SK-N-SH treated with all-trans-retinoic acid at 6 μM for 48 hours (cell line): ENCODE measurements around the gene LY6G6F.

Experiments
- ATAC-seq: fragments of 200-7000 bp; cut with Tn5 transposase; 3 replicates; pipeline ENCODE4 v1.9.1; 2020; ENCODE audit warnings: mild to moderate bottlenecking, moderate library complexity
- ARNTL ChIP-seq: fragments of 450-650 bp; formaldehyde crosslinking; IDR thresholded peaks from 2 replicates; pipeline ENCODE4 v1.5.0; 2020; ENCODE audit warnings: low read depth, mild to moderate bottlenecking, moderate library complexity, borderline replicate concordance
- BACH2 ChIP-seq: fragments of 250-450 bp; sonication (Bioruptor Pico); IDR thresholded peaks from 2 replicates; pipeline ENCODE4 v1.9.0; 2021; ENCODE audit warnings: mild to moderate bottlenecking, borderline replicate concordance
- CSDC2 ChIP-seq: fragments of 250-450 bp; sonication (Bioruptor Pico); IDR thresholded peaks from 2 replicates; pipeline ENCODE4 v1.5.0; 2020; ENCODE audit warnings: mild to moderate bottlenecking, moderate library complexity
- CSRNP3 ChIP-seq: fragments of 250-450 bp; sonication (Bioruptor Pico); IDR thresholded peaks from 2 replicates; pipeline ENCODE4 v1.5.1; 2021; ENCODE audit warnings: mild to moderate bottlenecking, moderate library complexity
- ESRRG ChIP-seq: fragments of 250-450 bp; sonication (Bioruptor Pico); IDR thresholded peaks from 2 replicates; pipeline ENCODE4 v1.6.1; 2021; ENCODE audit warnings: mild to moderate bottlenecking
- GLIS3 ChIP-seq: fragments of 250-450 bp; sonication (Bioruptor Pico); IDR thresholded peaks from 2 replicates; pipeline ENCODE4 v1.5.0; 2020; ENCODE audit warnings: mild to moderate bottlenecking, moderate library complexity
- ISL1 ChIP-seq: fragments of 250-450 bp; sonication (Bioruptor Pico); IDR thresholded peaks from 2 replicates; pipeline ENCODE4 v2.1.2; 2022; ENCODE audit warnings: mild to moderate bottlenecking, moderate library complexity
- OSR1 ChIP-seq: fragments of 250-450 bp; sonication (Bioruptor Pico); IDR thresholded peaks from 2 replicates; pipeline ENCODE4 v1.8.0; 2022; ENCODE audit warnings: moderate library complexity, mild to moderate bottlenecking, inconsistent platforms
- PATZ1 ChIP-seq: fragments of 250-450 bp; sonication (Bioruptor Pico); IDR thresholded peaks from 2 replicates; pipeline ENCODE4 v1.8.0; 2020; ENCODE audit warnings: mild to moderate bottlenecking, moderate library complexity, borderline replicate concordance
- POU6F1 ChIP-seq: fragments of 250-450 bp; sonication (Bioruptor Pico); IDR thresholded peaks from 2 replicates; pipeline ENCODE4 v1.8.0; 2021; ENCODE audit warnings: low read depth, mild to moderate bottlenecking, moderate library complexity, borderline replicate concordance
- PPARA ChIP-seq: fragments of 250-450 bp; sonication (Bioruptor Pico); IDR thresholded peaks from 2 replicates; pipeline ENCODE4 v1.5.0; 2020; ENCODE audit warnings: mild to moderate bottlenecking, borderline replicate concordance
- RARB ChIP-seq: fragments of 250-450 bp; sonication (Bioruptor Pico); IDR thresholded peaks from 2 replicates; pipeline ENCODE4 v1.8.0; 2021; ENCODE audit warnings: mild to moderate bottlenecking, moderate library complexity
- SNAI2 ChIP-seq: fragments of 250-450 bp; sonication (Bioruptor Pico); IDR thresholded peaks from 2 replicates; pipeline ENCODE4 v1.5.0; 2020; ENCODE audit warnings: mild to moderate bottlenecking, moderate library complexity
- TCF4 ChIP-seq: fragments of 250-450 bp; sonication (Bioruptor Pico); IDR thresholded peaks from 2 replicates; pipeline ENCODE4 v1.8.0; 2021; ENCODE audit warnings: mild to moderate bottlenecking, moderate library complexity, borderline replicate concordance
- TOX ChIP-seq: fragments of 250-450 bp; sonication (Bioruptor Pico); IDR thresholded peaks from 2 replicates; pipeline ENCODE4 v1.8.0; 2021; ENCODE audit warnings: mild to moderate bottlenecking, moderate library complexity, borderline replicate concordance
- ZFP3 ChIP-seq: fragments of 250-450 bp; sonication (Bioruptor Pico); IDR thresholded peaks from 2 replicates; pipeline ENCODE4 v1.5.0; 2020; ENCODE audit warnings: mild to moderate bottlenecking, moderate library complexity
- ZFP30 ChIP-seq: fragments of 450-650 bp; formaldehyde crosslinking; IDR thresholded peaks from 2 replicates; pipeline ENCODE4 v1.5.0; 2022; ENCODE audit warnings: mild to moderate bottlenecking, moderate library complexity
- ZNF565 ChIP-seq: fragments of 450-650 bp; formaldehyde crosslinking; conservative IDR thresholded peaks from 2 replicates; pipeline ENCODE4 v1.5.0; 2020; ENCODE audit warnings: low read depth, mild to moderate bottlenecking, moderate library complexity
- ZNF70 ChIP-seq: fragments of 450-650 bp; formaldehyde crosslinking; IDR thresholded peaks from 2 replicates; pipeline ENCODE4 v1.5.0; 2020; ENCODE audit warnings: mild to moderate bottlenecking, moderate library complexity
- ZNF8 ChIP-seq: fragments of 450-650 bp; formaldehyde crosslinking; IDR thresholded peaks from 2 replicates; pipeline ENCODE4 v1.5.0; 2020; ENCODE audit warnings: mild to moderate bottlenecking, moderate library complexity

LY6G6F gene

GRCh38 chr6:31690231-31691077, 16.2 kb upstream of the LY6G6F start:
- TF ChIP-seq ISL1 (CRISPR knock-in tag) (no peak), SNAI2 (no peak), ZNF565 (CRISPR knock-in tag) (no peak), ZFP30 (CRISPR knock-in tag) (no peak), ESRRG (CRISPR knock-in tag) (no peak), CSDC2 (no peak), ZNF70 (CRISPR knock-in tag) (no peak), PATZ1 (CRISPR knock-in tag) (no peak)
- no peak for ATAC-seq

GRCh38 chr6:31691078-31691463, 15.6 kb upstream of the LY6G6F start:
- TF ChIP-seq TCF4 (CRISPR knock-in tag), result no peak
- no peak for ATAC-seq

- ATAC-seq, result no peak
- no peak for TF ChIP-seq PATZ1 (CRISPR knock-in tag)
- no peak for TF ChIP-seq ZFP30 (CRISPR knock-in tag)
- TF ChIP-seq POU6F1 (CRISPR knock-in tag), result no peak
- TF ChIP-seq ZNF565 (CRISPR knock-in tag), result no peak
- TF ChIP-seq ESRRG (CRISPR knock-in tag), result no peak
- TF ChIP-seq ZNF70 (CRISPR knock-in tag), result no peak
- no peak for TF ChIP-seq ARNTL (CRISPR knock-in tag)
- no peak for TF ChIP-seq PPARA (CRISPR knock-in tag)
- no peak for TF ChIP-seq BACH2
- TF ChIP-seq SNAI2, result no peak
- no peak for TF ChIP-seq RARB (CRISPR knock-in tag)
- no peak for TF ChIP-seq TOX (CRISPR knock-in tag)
Measured at GRCh38 chr6:31691564-31692108, 15.0 kb upstream of the LY6G6F start.

GRCh38 chr6:31692353-31692752, 14.3 kb upstream of the LY6G6F start:
- no peak for ATAC-seq
- TF ChIP-seq BACH2 (no peak), ZNF8 (no peak), OSR1 (no peak), PATZ1 (CRISPR knock-in tag) (no peak), ZFP30 (CRISPR knock-in tag) (no peak), ZNF70 (CRISPR knock-in tag) (no peak), SNAI2 (no peak), TCF4 (CRISPR knock-in tag) (no peak), GLIS3 (no peak), POU6F1 (CRISPR knock-in tag) (no peak), ARNTL (CRISPR knock-in tag) (no peak), ZFP3 (CRISPR knock-in tag) (no peak), PPARA (CRISPR knock-in tag) (no peak), ZNF565 (CRISPR knock-in tag) (no peak), CSRNP3 (CRISPR knock-in tag) (no peak), RARB (CRISPR knock-in tag) (no peak)
